Esophagus squamous epithelium (tissue), 5 donors: Measurements from ENCODE around the gene PFDN5. TPM values are rescaled to one million over a fixed set of nuclear protein-coding genes. Genes with fewer than 3 reads are reported as not detected.
"Not testable (repeated sequence)": the region's sequence is repeated elsewhere in the genome, so short reads cannot be mapped to it uniquely, and the experiment has no call there.

Experiments used
- DNase-seq: peaks from one replicate; lab custom pipeline; 2025; lab: John Stamatoyannopoulos, UW
- H3K27ac ChIP-seq, 4 donors: fragments of 200-600 bp; sonication (generic); one replicate each; pipeline ENCODE4 v1.5.1; 2016 to 2019; ENCODE audit warnings: mild to moderate bottlenecking in 1 of 4
- H3K27me3 ChIP-seq, 4 donors: fragments of 200-600 bp; sonication (generic); 1 replicate in 3 of 4; 2 replicates in 1 of 4; pipeline versions ENCODE4 v1.5.1 to v1.6.0; 2017 to 2021; ENCODE audit warnings: antibody characterized with exemption in 1 of 4
- H3K36me3 ChIP-seq, 3 donors: fragments of 200-600 bp; sonication (generic); one replicate each; pipeline ENCODE4 v1.5.1; 2016 to 2019
- H3K4me1 ChIP-seq, 3 donors: fragments of 200-600 bp; sonication (generic); one replicate each; pipeline ENCODE4 v1.5.1; 2017 to 2019
- H3K4me3 ChIP-seq, 4 donors: fragments of 200-600 bp; sonication (generic); 1 replicate in 3 of 4; 2 replicates in 1 of 4; pipeline ENCODE4 v1.5.1; 2016 to 2019; ENCODE audit warnings: mild to moderate bottlenecking in 2 of 4, moderate library complexity in 1 of 4
- H3K9me3 ChIP-seq, 3 donors: fragments of 200-600 bp; sonication (generic); one replicate each; pipeline ENCODE4 v1.5.1; 2016 to 2019
- CTCF ChIP-seq, 6 experiments: fragments of 450-650 bp in 4 of 6; fragments of 200-600 bp in 2 of 6; sonication (generic) in 2 of 6; IDR thresholded peaks; one replicate each; pipeline ENCODE4 v1.5.1; 2016 to 2019; ENCODE audit warnings: antibody characterized with exemption in 6 of 6, mild to moderate bottlenecking in 4 of 6, moderate library complexity in 4 of 6
- POLR2A ChIP-seq, 4 donors: fragments of 450-650 bp; IDR thresholded peaks; one replicate each; pipeline ENCODE4 v1.6.1; 2017; ENCODE audit warnings: antibody characterized with exemption in 4 of 4, mild to moderate bottlenecking in 4 of 4, moderate library complexity in 3 of 4
- WGBS, 2 donors: methylation state at CpG; one replicate each; pipeline ENCODE4 v1.1.5; 2018; 5-methylcytosine and 5-hydroxymethylcytosine counted together
- intact Hi-C: fragments of 100-400 bp; cut with DNase I; formaldehyde crosslinking; loops from one replicate; pipeline ENCODE4 v1.15.0; 2022
- total RNA-seq, 4 donors: library from RNA; depleted of rRNA; stranded (reverse); fragments of >200 nt; gene quantifications; one replicate each; pipeline ENCODE4 v1.1.0, GENCODE V29; 2016
- donor health status: DM: yes; HTN: yes; CAD: no.

PFDN5 gene
- total RNA-seq, 4 donors from 2014 or later, result 203 to 638 (median 324) TPM

- intact Hi-C loops, result no loop called here
- no peak for DNase-seq
- peak overlapping the region; percentile 55 to 90 (median 81) for H3K4me3 ChIP-seq
- 5% methylated on average over 10 to 12 of the region's 12 CpGs for whole genome bisulfite sequencing, 2 donors
- peak overlapping the region; percentile 82 to 95 (median 88) for H3K27ac ChIP-seq
- H3K9me3 ChIP-seq, result no peaks in the 10 kb centered on the region
- no peaks in the 10 kb centered on the region for H3K27me3 ChIP-seq
- TF ChIP-seq CTCF (IDR thresholded peaks at IDR 0.05) (no peak), POLR2A (IDR thresholded peaks at IDR 0.05) (no peak)
- H3K4me1 ChIP-seq, result peaks cover 26 to 62% (median 42%) of the 10 kb centered on the region in 3 donors
- peaks cover 0 to 59% (median 0%) of the 10 kb centered on the region in 3 donors for H3K36me3 ChIP-seq
Observed at GRCh38 chr12:53295891-53296219, 513 bp downstream of the PFDN5 start.

- H3K4me3 ChIP-seq, H3K27me3 ChIP-seq, intact Hi-C loops, DNase-seq, H3K9me3 ChIP-seq: not testable (repeated sequence)
- peak overlapping the region in 1 of 4 donors; percentile 47 for H3K27ac ChIP-seq
- peaks cover 0 to 59% (median 0%) of the 10 kb centered on the region in 3 donors for H3K36me3 ChIP-seq
- peaks cover 26 to 74% (median 45%) of the 10 kb centered on the region in 3 donors for H3K4me1 ChIP-seq
- 93% methylated on average over 10 of the region's 10 CpGs for WGBS, 2 donors
Observed at GRCh38 chr12:53297106-53297505, 1.8 kb downstream of the PFDN5 start.

GRCh38 chr12:53298164-53298563 is 2.8 kb downstream of the PFDN5 start:
- TF ChIP-seq CTCF (IDR thresholded peaks at IDR 0.05) (no peak), POLR2A (IDR thresholded peaks at IDR 0.05) (no peak)
- no peak for DNase-seq
- intact Hi-C loops, result no loop called here
- Histone ChIP-seq H3K27ac (peak overlapping the region in 3 of 4 donors; percentile 47 to 87 (median 83)), H3K9me3 (no peaks in the 10 kb centered on the region), H3K27me3 (no peaks in the 10 kb centered on the region), H3K4me1 (peaks cover 26 to 85% (median 49%) of the 10 kb centered on the region in 3 donors), H3K4me3 (no peak overlapping the region), H3K36me3 (peaks cover 0 to 59% (median 10%) of the 10 kb centered on the region in 3 donors)
- 41 to 44% methylated on average over 5 of the region's 5 CpGs for WGBS, 2 donors

GRCh38 chr12:53299101-53299453 is 3.7 kb downstream of the PFDN5 start:
- intact Hi-C loops, result no loop called here
- H3K4me1 ChIP-seq, result peaks cover 26 to 85% (median 49%) of the 10 kb centered on the region in 3 donors
- 21 to 26% methylated on average over 4 to 5 of the region's 5 CpGs for WGBS, 2 donors

GRCh38 chr12:53299454-53300180 is 4.3 kb downstream of the PFDN5 start, which contains the start of gene MYG1:
Gene MYG1 (plus strand): TSS chr12:53299695. CDS start chr12:53299738, 43 bp downstream.
- peak within 1 kb of the TSS; percentile 78 to 93 (median 90) for H3K4me3 ChIP-seq
- 0 to 2% methylated on average over 6 to 10 of the region's 51 CpGs for WGBS, 2 donors
- peak within 1 kb of the TSS; percentile 72 to 87 (median 84) for H3K27ac ChIP-seq
- TF ChIP-seq CTCF (IDR thresholded peaks at IDR 0.05) (peak in 4 of 6 experiments; percentile 15 to 43 (median 30)), POLR2A (IDR thresholded peaks at IDR 0.05) (peak in 2 of 4 donors; percentile 39 to 51)
- H3K9me3 ChIP-seq, result no peaks in the 10 kb centered on the region
- intact Hi-C loops, result no loop called here
- peak; percentile 43 for DNase-seq
- peaks cover 0 to 60% (median 10%) of the 10 kb centered on the region in 3 donors for H3K36me3 ChIP-seq
- H3K4me1 ChIP-seq, result peaks cover 26 to 80% (median 46%) of the 10 kb centered on the region in 3 donors
- no peaks in the 10 kb centered on the region for H3K27me3 ChIP-seq

More at GRCh38 chr12:53299101-53299453, 3.7 kb downstream of the PFDN5 start:
- peaks cover 0 to 59% (median 10%) of the 10 kb centered on the region in 3 donors for H3K36me3 ChIP-seq
- H3K9me3 ChIP-seq, result no peaks in the 10 kb centered on the region
- peak overlapping the region in 3 of 4 donors; percentile 89 to 93 (median 90) for H3K4me3 ChIP-seq
- TF ChIP-seq CTCF (IDR thresholded peaks at IDR 0.05), result no peak
- no peak for TF ChIP-seq POLR2A (IDR thresholded peaks at IDR 0.05)
- DNase-seq, result no peak
- no peaks in the 10 kb centered on the region for H3K27me3 ChIP-seq
- H3K27ac ChIP-seq, result peak overlapping the region; percentile 72 to 87 (median 84)
